ENCODE results near the gene ATXN3L. TPM values are rescaled to one million over a fixed set of nuclear protein-coding genes. Genes with fewer than 3 reads are reported as not detected.

Gene ATXN3L
- total and polyA plus RNA-seq, 9 donors: not detected

GRCh38 chrX:13327666-13328065 lies 7.8 kb upstream of the ATXN3L start:
- no peak for TF ChIP-seq EP300 (IDR thresholded peaks at IDR 0.05)
- TF ChIP-seq POLR2A (IDR thresholded peaks at IDR 0.05): no peak
- no peak for TF ChIP-seq CTCF (IDR thresholded peaks at IDR 0.05)
- no peaks in the 10 kb centered on the region for H3K27me3 ChIP-seq
- H3K36me3 ChIP-seq: no peaks in the 10 kb centered on the region
- DNase-seq: no peak
- 86 to 90% (median 88%) methylated on average over 8 of the region's 8 CpGs for WGBS, 3 donors
- H3K4me3 ChIP-seq: no peak overlapping the region
- no peak overlapping the region for H3K27ac ChIP-seq
- intact Hi-C loops (cut with DNase I): no loop called here
- no peaks in the 10 kb centered on the region for H3K9me3 ChIP-seq
- H3K4me1 ChIP-seq (ENCODE audit: insufficient read depth): no peaks in the 10 kb centered on the region

GRCh38 chrX:13323241-13323640 lies 3.4 kb upstream of the ATXN3L start:
- H3K9me3 ChIP-seq: no peaks in the 10 kb centered on the region
- H3K4me1 ChIP-seq (ENCODE audit: insufficient read depth): no peaks in the 10 kb centered on the region
- no peaks in the 10 kb centered on the region for H3K36me3 ChIP-seq
- WGBS, 3 donors: 53 to 72% (median 58%) methylated on average over 1 of the region's 1 CpG
- intact Hi-C loops (cut with DNase I): no loop called here
- TF ChIP-seq CTCF (IDR thresholded peaks at IDR 0.05) (no peak), EP300 (IDR thresholded peaks at IDR 0.05) (no peak), POLR2A (IDR thresholded peaks at IDR 0.05) (no peak)
- H3K27ac ChIP-seq: no peak overlapping the region
- DNase-seq: no peak
- H3K27me3 ChIP-seq: no peaks in the 10 kb centered on the region
- H3K4me3 ChIP-seq: no peak overlapping the region

GRCh38 chrX:13317366-13317765 lies 2.5 kb downstream of the ATXN3L start:
- Histone ChIP-seq H3K27me3 (no peaks in the 10 kb centered on the region), H3K9me3 (no peaks in the 10 kb centered on the region), H3K36me3 (no peaks in the 10 kb centered on the region), H3K27ac (no peak overlapping the region), H3K4me3 (no peak overlapping the region), H3K4me1 (ENCODE audit: insufficient read depth) (no peaks in the 10 kb centered on the region)
- DNase-seq: no peak
- no peak for TF ChIP-seq POLR2A (IDR thresholded peaks at IDR 0.05)
- intact Hi-C loops (cut with DNase I): no loop called here
- 91 to 94% (median 93%) methylated on average over 6 of the region's 6 CpGs for WGBS, 3 donors

GRCh38 chrX:13311560-13311959 lies 8.3 kb downstream of the ATXN3L start:
- no peak for TF ChIP-seq CTCF (IDR thresholded peaks at IDR 0.05)
- no peak for TF ChIP-seq POLR2A (IDR thresholded peaks at IDR 0.05)
- TF ChIP-seq EP300 (IDR thresholded peaks at IDR 0.05): no peak
- Histone ChIP-seq H3K4me3 (no peak overlapping the region), H3K27me3 (no peaks in the 10 kb centered on the region), H3K9me3 (no peaks in the 10 kb centered on the region), H3K4me1 (ENCODE audit: insufficient read depth) (no peaks in the 10 kb centered on the region), H3K27ac (no peak overlapping the region), H3K36me3 (no peaks in the 10 kb centered on the region)
- intact Hi-C loops (cut with DNase I): no loop called here
- no peak for DNase-seq
- WGBS, 3 donors: 87 to 89% (median 89%) methylated on average over 6 of the region's 6 CpGs

- intact Hi-C loops (cut with DNase I): no loop called here
- Histone ChIP-seq H3K27me3 (no peaks in the 10 kb centered on the region), H3K27ac (no peak overlapping the region), H3K36me3 (no peaks in the 10 kb centered on the region), H3K4me3 (no peak overlapping the region), H3K4me1 (ENCODE audit: insufficient read depth) (no peaks in the 10 kb centered on the region), H3K9me3 (no peaks in the 10 kb centered on the region)
- no peak for DNase-seq
- TF ChIP-seq CTCF (IDR thresholded peaks at IDR 0.05) (no peak), POLR2A (IDR thresholded peaks at IDR 0.05) (no peak), EP300 (IDR thresholded peaks at IDR 0.05) (no peak)
- 78 to 83% (median 82%) methylated on average over 3 of the region's 3 CpGs for WGBS, 3 donors
Observed at GRCh38 chrX:13309631-13310030, 10.2 kb downstream of the ATXN3L start.

Data from ovary (tissue), 9 donors.